Right lobe of liver (tissue), 6 donors: ENCODE results near the gene SUMO2. TPM values are rescaled to one million over a fixed set of nuclear protein-coding genes. Genes with fewer than 3 reads are reported as not detected.

Source experiments
- ATAC-seq, 4 donors: fragments of 200-7000 bp; cut with Tn5 transposase; one replicate each; pipeline ENCODE4 v1.9.1; 2020; ENCODE audit warnings: mild to moderate bottlenecking in 4 of 4, moderate library complexity in 4 of 4
- DNase-seq, 3 donors: peaks; one replicate each; pipeline ENCODE4 v3.0.0-alpha.2; 2020
- H3K27ac ChIP-seq, 3 donors: fragments of 200-600 bp; one replicate each; pipeline ENCODE4 v1.8.0; 2022
- H3K27me3 ChIP-seq, 2 donors: fragments of 200-600 bp; one replicate each; pipeline ENCODE4 v1.8.0; 2022
- H3K36me3 ChIP-seq, 4 donors: fragments of 200-600 bp; sonication (generic) in 1 of 4; one replicate each; pipeline versions ENCODE4 v1.5.1 to v1.8.0; 2017 to 2022; ENCODE audit warnings: control low read depth in 1 of 4
- H3K4me1 ChIP-seq, 4 donors: fragments of 200-600 bp; sonication (generic) in 1 of 4; one replicate each; pipeline versions ENCODE4 v1.5.1 to v1.8.0; 2017 to 2022; ENCODE audit warnings: control low read depth in 1 of 4
- H3K4me3 ChIP-seq, 3 donors: fragments of 200-600 bp; one replicate each; pipeline ENCODE4 v1.8.0; 2022
- H3K9me3 ChIP-seq, 4 donors: fragments of 200-600 bp; sonication (generic) in 1 of 4; one replicate each; pipeline versions ENCODE4 v1.5.1 to v1.8.0; 2017 to 2022; ENCODE audit warnings: control low read depth in 1 of 4
- POLR2A ChIP-seq: fragments of 450-650 bp; IDR thresholded peaks from one replicate; pipeline ENCODE4 v1.6.1; 2017; ENCODE audit warnings: antibody characterized with exemption, mild to moderate bottlenecking
- WGBS: methylation state at CpG from one replicate; pipeline ENCODE4 v1.1.6; 2018; ENCODE audit warnings: low coverage, low lambda C conversion rate; ENCODE audit not compliant: insufficient coverage; ENCODE audit errors: missing lambda C conversion rate; 5-methylcytosine and 5-hydroxymethylcytosine counted together
- intact Hi-C, 2 donors: fragments of 100-400 bp; cut with DNase I; formaldehyde crosslinking; loops; one replicate each; pipeline versions ENCODE4 v1.11.2 to v1.14.1; 2022
- total RNA-seq, 6 experiments: library from RNA; depleted of rRNA in 2 of 6; stranded (reverse); fragments of >200 nt in 2 of 6; fragmentation: NEBNext Ultra II Directional in 3 of 6; extraction: Animal tissue kit (Norgen Biotek cat#: 25700) in 3 of 6; gene quantifications; one replicate each; pipeline versions ENCODE4 v1.1.0 to v1.2.4, GENCODE V29; 2016 to 2023
- TF ChIP-seq, protein P1 (sequence below), 4 donors: fragments of 200-600 bp in 3 of 4; fragments of 450-650 bp in 1 of 4; IDR thresholded peaks; one replicate each; pipeline versions ENCODE4 v1.5.1 to v1.8.0; 2016 to 2022; ENCODE audit warnings: antibody characterized with exemption in 4 of 4, mild to moderate bottlenecking in 2 of 4
- donor health status: DM: no; HTN: yes; CAD: no.
- donor health status: DM: no; HTN: no; CAD: no.
- donor health status: DM: no; HTN: no; CAD: no.
- donor health status: DM: no; HTN: yes; CAD: no.
- donor health status: DM: no; HTN: yes; CAD: no.

Gene SUMO2
- total RNA-seq, 6 experiments from 2014 or later = 23.6 to 120 (median 108) TPM

DNA sequence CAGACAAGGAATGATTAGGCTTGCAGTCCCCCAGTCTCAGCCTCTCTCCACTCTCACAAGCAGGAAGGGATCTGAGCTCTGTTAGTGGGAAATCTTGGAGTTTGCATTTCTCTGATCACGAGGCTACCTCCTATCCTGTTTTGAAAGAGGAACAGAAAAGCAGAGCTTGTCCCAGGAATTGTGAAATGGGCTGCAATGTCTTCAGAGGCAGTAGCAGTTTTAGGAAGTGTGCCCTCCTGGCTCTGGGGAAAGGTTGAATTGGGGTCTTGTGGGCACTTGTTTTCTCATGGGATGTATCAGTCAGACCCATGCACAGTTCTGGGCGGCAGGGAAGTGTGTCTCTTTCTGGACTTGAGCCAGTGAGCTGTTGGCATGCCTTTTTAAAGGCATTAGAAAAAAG is 45.5 kb upstream of the SUMO2 start:
- DNase-seq (no peak), ATAC-seq (peak; percentile 57 to 66 (median 58))
- Histone ChIP-seq H3K27ac (no peak overlapping the region), H3K4me3 (no peak overlapping the region), H3K4me1 (no peaks in the 10 kb centered on the region), H3K27me3 (no peaks in the 10 kb centered on the region), H3K36me3 (peaks cover 0 to 60% (median 18%) of the 10 kb centered on the region in 4 donors), H3K9me3 (no peaks in the 10 kb centered on the region)
- intact Hi-C loops = no loop called here
- WGBS = 31% methylated on average over 2 of the region's 2 CpGs
- TF ChIP-seq, protein P1, sequence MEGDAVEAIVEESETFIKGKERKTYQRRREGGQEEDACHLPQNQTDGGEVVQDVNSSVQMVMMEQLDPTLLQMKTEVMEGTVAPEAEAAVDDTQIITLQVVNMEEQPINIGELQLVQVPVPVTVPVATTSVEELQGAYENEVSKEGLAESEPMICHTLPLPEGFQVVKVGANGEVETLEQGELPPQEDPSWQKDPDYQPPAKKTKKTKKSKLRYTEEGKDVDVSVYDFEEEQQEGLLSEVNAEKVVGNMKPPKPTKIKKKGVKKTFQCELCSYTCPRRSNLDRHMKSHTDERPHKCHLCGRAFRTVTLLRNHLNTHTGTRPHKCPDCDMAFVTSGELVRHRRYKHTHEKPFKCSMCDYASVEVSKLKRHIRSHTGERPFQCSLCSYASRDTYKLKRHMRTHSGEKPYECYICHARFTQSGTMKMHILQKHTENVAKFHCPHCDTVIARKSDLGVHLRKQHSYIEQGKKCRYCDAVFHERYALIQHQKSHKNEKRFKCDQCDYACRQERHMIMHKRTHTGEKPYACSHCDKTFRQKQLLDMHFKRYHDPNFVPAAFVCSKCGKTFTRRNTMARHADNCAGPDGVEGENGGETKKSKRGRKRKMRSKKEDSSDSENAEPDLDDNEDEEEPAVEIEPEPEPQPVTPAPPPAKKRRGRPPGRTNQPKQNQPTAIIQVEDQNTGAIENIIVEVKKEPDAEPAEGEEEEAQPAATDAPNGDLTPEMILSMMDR (IDR thresholded peaks at IDR 0.05) = no peak
- no peak for TF ChIP-seq POLR2A

DNA sequence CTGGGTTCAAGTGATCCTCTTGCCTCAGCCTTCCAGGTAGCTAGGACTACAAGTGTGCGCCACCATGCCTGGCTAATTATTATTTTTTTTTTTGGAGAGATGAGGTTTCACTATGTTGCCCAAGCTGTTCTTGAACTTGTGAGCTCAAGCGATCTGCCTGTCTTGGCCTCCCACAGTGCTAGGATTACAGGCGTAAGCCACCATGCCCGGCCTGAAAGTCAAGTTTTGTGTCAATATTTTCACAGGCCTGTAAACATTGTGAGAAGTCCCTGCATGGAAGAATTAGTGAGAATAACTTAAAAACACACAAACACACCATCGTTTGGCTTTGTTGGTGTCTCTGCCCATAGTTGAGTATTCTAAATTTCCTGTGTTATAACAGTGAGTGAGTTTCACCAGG is 45.0 kb upstream of the SUMO2 start:
- no peak overlapping the region for H3K27ac ChIP-seq
- no peaks in the 10 kb centered on the region for H3K27me3 ChIP-seq
- peaks cover 0 to 57% (median 16%) of the 10 kb centered on the region in 4 donors for H3K36me3 ChIP-seq
- ATAC-seq = no peak
- no peaks in the 10 kb centered on the region for H3K9me3 ChIP-seq
- intact Hi-C loops = no loop called here
- 64% methylated on average over 5 of the region's 5 CpGs for WGBS
- H3K4me3 ChIP-seq = no peak overlapping the region
- no peak for TF ChIP-seq POLR2A
- TF ChIP-seq, protein P1 (IDR thresholded peaks at IDR 0.05) = no peak
- DNase-seq = no peak
- H3K4me1 ChIP-seq = no peaks in the 10 kb centered on the region

DNA sequence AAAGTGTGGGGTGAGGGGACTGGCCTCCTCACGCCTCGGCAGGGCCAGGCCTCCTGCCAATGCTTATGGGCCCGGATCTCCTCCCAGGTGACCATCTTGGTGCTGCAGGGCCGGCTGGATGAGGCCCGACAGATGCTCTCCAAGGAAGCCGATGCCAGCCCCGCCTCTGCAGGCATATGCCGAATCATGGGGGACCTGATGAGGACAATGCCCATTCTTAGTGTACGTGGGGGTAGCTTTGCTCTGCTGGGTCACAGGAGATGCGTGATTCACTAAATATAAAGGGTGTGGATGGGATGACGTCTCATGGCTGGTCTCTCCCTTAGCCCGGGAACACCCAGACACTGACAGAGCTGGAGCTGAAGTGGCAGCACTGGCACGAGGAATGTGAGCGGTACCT is 42.3 kb upstream of the SUMO2 start:
- Histone ChIP-seq H3K9me3 (no peaks in the 10 kb centered on the region), H3K4me3 (no peak overlapping the region), H3K27ac (no peak overlapping the region), H3K27me3 (no peaks in the 10 kb centered on the region), H3K36me3 (peaks cover 0 to 38% (median 3%) of the 10 kb centered on the region in 4 donors), H3K4me1 (no peaks in the 10 kb centered on the region)
- ATAC-seq (no peak), DNase-seq (no peak)
- intact Hi-C loops = no loop called here
- WGBS = 0% methylated on average over 1 of the region's 14 CpGs
- TF ChIP-seq, protein P1 (IDR thresholded peaks at IDR 0.05) = no peak
- no peak for TF ChIP-seq POLR2A

DNA sequence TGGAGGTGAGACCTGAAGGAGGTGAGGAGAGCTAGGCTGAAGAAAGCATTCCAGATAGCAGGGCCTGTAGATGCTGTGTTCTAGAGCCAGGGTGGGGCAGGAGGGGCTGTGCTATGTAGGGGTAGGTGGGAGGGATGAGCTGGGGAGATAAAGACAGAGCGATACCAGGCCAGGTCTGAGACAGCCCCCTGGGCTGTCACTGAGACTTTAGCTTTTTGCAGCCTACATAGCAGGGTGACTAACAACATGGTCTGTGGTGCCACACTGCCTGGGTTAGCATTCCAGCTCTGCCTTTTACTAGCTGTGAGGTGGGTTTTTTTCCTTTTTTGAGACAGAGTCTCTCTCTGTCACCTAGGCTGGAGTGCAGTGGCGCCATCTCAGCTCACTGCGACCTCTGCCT is 37.1 kb upstream of the SUMO2 start:
- Histone ChIP-seq H3K27me3 (no peaks in the 10 kb centered on the region), H3K4me3 (no peak overlapping the region), H3K9me3 (no peaks in the 10 kb centered on the region), H3K4me1 (no peaks in the 10 kb centered on the region), H3K27ac (no peak overlapping the region), H3K36me3 (peaks cover 0 to 52% (median 16%) of the 10 kb centered on the region in 4 donors)
- ATAC-seq = no peak
- intact Hi-C loops = no loop called here
- TF ChIP-seq POLR2A = no peak
- TF ChIP-seq, protein P1 (IDR thresholded peaks at IDR 0.05) = no peak
- WGBS = 100% methylated on average over 2 of the region's 3 CpGs
- DNase-seq = no peak

DNA sequence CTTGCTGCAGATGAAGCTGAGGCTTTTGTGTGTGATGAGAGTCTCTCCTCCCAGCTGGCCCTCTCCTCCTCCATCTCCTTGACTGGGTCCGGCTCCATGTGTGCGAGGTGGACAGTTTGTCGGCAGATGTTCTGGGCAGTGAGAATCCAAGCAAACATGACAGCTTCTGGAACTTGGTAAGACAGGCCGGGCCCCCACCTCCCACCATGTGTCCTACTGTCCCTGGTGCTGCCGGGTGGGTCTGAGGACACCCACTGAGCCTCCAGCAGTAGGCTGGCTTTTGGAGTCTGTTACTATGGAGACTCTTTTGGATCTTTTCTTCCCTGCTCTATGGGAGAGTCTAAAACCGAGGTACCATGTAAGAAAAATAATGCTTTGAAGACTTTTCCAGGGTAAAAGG is 35.4 kb upstream of the SUMO2 start:
- TF ChIP-seq POLR2A = no peak
- TF ChIP-seq, protein P1 (IDR thresholded peaks at IDR 0.05) = no peak
- Histone ChIP-seq H3K36me3 (peaks cover 0 to 60% (median 22%) of the 10 kb centered on the region in 4 donors), H3K27ac (no peak overlapping the region), H3K4me1 (no peaks in the 10 kb centered on the region), H3K9me3 (no peaks in the 10 kb centered on the region), H3K4me3 (no peak overlapping the region), H3K27me3 (no peaks in the 10 kb centered on the region)
- intact Hi-C loops = no loop called here
- WGBS = 100% methylated on average over 1 of the region's 6 CpGs
- DNase-seq (no peak), ATAC-seq (no peak)
